Activated CD4-positive, alpha-beta memory T cell treated with anti-CD3 and anti-CD28 coated beads for 36 hours (primary cell): ENCODE results near the gene B3GALNT2. TPM values are rescaled to one million over a fixed set of nuclear protein-coding genes. Genes with fewer than 3 reads are reported as not detected.

Experiments
- CTCF ChIA-PET: fragments of 350-600 bp; sonication (Branson Sonifier 250); formaldehyde crosslinking; loops from one replicate; lab custom pipeline; 2021; ENCODE audit warnings: antibody characterized with exemption, inconsistent platforms; lab: Charles Lee
- POLR2A ChIA-PET: fragments of 350-600 bp; sonication (Branson Sonifier 250); formaldehyde crosslinking; loops from one replicate; lab custom pipeline; 2021; ENCODE audit warnings: antibody characterized with exemption; lab: Charles Lee
- DNase-seq: peaks from one replicate; pipeline ENCODE4 v3.0.0-alpha.2; 2020
- H3K27ac Mint-ChIP-seq: one replicate; pipeline ENCODE4 v1.8.0; 2021; ENCODE audit warnings: mixed read lengths
- H3K27me3 Mint-ChIP-seq: one replicate; pipeline ENCODE4 v1.8.0; 2021; ENCODE audit warnings: mixed read lengths
- H3K36me3 Mint-ChIP-seq: one replicate; pipeline ENCODE4 v1.8.0; 2021; ENCODE audit warnings: mixed read lengths
- H3K4me1 Mint-ChIP-seq: one replicate; pipeline ENCODE4 v1.8.0; 2021; ENCODE audit warnings: low read depth, mixed read lengths
- H3K4me3 Mint-ChIP-seq: one replicate; pipeline ENCODE4 v1.8.0; 2021; ENCODE audit warnings: mild to moderate bottlenecking, mixed read lengths
- H3K9me3 Mint-ChIP-seq: one replicate; pipeline ENCODE4 v1.8.0; 2021; ENCODE audit warnings: mixed read lengths
- intact Hi-C: fragments of 100-400 bp; cut with micrococcal nuclease; formaldehyde crosslinking; loops from one replicate; pipeline ENCODE4 v1.15.1; 2023
- total RNA-seq, 2 experiments: library from RNA; stranded (reverse); gene quantifications; one replicate each; pipeline ENCODE4 v1.2.3, GENCODE V29; 2021

Gene B3GALNT2
- total RNA-seq, 2 experiments from 2014 or later: 13.1 to 13.8 TPM

DNA sequence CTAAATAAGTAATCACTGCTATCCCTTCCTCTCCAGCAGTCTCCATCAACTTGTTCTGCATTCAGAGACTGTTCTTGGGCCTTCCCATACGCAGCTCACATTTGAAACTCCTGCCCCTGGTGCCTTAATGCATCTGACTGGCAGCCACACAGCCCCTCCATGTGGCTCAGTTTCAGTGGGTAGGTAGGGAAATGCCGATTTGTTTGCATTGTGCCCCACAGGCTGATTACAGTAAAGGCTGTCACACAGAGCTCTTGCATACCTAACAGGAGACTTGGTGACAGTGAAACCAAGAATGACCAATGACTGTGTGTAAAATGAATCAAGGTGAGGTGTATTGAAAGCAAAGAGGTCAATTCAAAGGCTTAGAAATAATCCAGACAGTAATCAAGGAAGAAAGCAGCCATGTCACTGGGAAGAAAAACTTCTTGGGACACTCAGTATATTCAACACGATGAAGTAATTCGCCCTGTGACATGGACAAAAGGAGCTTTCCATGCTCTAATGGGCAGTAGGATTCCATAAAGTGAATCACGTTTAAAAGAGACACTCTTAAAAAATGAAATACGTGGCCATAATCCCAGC lies 12.7 kb upstream of the B3GALNT2 start:
- H3K4me1 Mint-ChIP-seq: no peaks in the 10 kb centered on the region
- ChIA-PET CTCF (interaction anchor here (0.8 to 2.0 kb wide), 3 partner anchors 13 to 455 kb away, joined by 3 to 9 read pairs (median 3); partner anchors contain the start of gene B3GALNT2), POLR2A (no interaction called here)
- DNase-seq: no peak
- no peak overlapping the region for H3K4me3 Mint-ChIP-seq
- intact Hi-C loops: no loop called here
- no peak overlapping the region for H3K27ac Mint-ChIP-seq
- H3K36me3 Mint-ChIP-seq: no peaks in the 10 kb centered on the region
- peaks cover 3% of the 10 kb centered on the region for H3K27me3 Mint-ChIP-seq
- no peaks in the 10 kb centered on the region for H3K9me3 Mint-ChIP-seq

DNA sequence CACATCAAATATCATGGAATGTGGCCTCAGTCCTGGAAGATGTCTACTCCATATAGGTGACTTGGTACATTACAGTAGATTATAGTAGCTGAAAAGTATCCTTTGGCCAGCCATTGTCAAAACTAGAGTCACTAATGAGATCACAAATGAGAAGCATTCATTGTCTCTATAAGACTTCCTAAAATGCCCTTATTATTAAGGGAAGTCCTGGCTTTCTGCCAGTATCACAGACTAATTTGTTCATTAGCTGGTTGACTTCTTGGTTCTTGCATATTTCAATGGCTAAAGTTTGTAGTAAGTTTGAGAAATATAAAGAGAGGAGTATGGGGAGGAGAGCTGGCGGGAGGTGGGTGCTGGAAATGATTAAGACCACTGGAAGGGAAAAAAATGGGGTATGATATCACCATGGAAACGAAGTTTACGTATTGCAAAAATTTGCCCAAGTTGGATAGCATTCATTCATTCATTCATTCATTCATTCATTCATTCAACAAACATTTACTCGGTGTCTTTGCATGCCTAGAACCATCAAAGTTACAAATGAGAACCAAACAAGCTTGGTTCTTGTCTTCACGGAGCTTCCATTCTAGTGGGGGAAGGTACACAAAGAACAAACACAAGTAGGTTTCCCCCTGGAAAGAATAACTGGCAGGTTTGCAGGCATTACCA lies 11.7 kb upstream of the B3GALNT2 start:
- H3K4me3 Mint-ChIP-seq: no peak overlapping the region
- CTCF ChIA-PET: interaction anchor here (0.6 to 3.5 kb wide), 5 partner anchors 13 to 455 kb away, joined by 3 to 37 read pairs (median 9); no protein-coding TSS in a partner anchor
- H3K27ac Mint-ChIP-seq: no peak overlapping the region
- intact Hi-C loops: no loop called here
- H3K9me3 Mint-ChIP-seq: no peaks in the 10 kb centered on the region
- H3K27me3 Mint-ChIP-seq: peaks cover 5% of the 10 kb centered on the region
- POLR2A ChIA-PET: no interaction called here
- no peaks in the 10 kb centered on the region for H3K36me3 Mint-ChIP-seq
- no peaks in the 10 kb centered on the region for H3K4me1 Mint-ChIP-seq
- no peak for DNase-seq

DNA sequence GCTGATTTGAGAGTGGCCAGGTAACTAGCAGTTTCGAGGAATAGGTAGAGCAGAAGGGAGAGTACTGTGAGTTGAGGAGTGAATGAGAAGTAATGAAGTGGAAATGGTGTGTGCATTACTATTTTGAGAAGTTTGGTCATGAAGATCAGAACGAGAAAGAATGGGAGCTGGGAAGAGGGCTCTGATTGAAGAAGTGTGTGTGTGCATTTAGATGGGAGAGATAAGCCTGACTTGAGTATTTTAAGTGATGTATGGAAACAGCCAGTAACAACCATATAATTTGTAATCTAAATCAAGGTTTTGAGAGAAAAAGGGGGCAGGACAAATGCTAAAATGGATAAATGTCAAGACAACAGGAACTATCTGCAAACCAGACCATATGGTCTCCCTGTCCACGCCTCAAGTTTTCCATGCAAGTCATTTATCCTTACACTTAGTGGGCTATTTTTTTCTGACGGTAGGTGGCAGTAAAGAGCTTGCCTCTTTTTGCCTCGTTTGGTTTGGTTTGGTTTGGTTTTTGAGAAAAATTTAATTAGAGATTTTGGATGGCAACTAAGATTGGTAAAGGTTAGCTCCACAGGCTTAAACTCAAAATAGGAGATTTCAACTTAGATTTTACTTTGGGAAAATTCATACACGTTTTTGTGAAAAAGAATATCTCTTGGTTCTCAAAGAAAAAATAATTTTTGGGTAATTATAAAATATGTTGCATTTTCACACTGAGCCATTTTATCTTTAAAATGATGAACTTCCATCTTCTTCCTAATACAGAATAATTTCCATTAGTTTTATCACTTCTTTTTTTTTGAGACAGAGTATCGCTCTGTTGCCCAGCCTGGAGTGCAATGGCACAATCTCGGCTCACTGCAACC lies 9.5 kb upstream of the B3GALNT2 start:
- CTCF ChIA-PET: interaction anchor here (0.6 to 3.5 kb wide), 23 partner anchors 9 to 538 kb away, joined by 3 to 37 read pairs (median 3); partner anchors contain the start of gene B3GALNT2

DNA sequence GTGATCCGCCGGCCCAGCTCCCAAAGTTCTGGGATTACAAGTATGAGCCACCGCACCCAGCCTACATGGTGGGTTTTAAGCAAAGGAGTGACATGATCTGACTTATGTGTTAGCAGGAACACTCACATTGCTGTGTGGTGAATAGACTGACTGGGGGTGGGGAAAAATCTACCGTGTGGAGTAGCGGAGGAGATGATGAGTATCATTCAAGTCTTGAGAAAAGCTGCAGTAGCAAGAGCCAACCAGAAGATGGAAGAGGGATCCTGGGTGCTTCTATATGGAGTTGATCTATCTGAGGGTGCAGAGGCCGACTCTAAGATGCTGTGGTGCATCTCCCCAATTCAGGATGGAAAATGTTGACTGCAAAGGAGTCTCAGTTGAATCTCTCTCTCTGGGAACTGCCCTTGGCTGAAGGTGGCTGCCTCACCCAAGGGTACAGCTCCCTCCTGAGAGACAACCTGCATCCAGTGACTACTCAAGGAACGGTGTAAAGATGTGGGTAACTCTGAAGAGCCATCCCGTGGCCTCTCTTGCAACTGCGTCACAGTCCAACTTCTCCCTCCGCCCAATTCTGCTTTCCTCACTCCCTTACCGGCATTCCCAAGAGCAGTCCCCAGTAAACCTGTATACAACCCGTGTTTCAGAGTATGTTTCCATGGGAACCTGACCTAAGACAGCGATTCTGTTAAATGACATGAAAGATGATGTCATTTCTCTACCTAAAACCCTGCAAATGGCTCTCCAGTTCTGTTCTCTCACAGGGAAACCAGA lies 7.4 kb upstream of the B3GALNT2 start:
- intact Hi-C loops: no loop called here
- H3K4me3 Mint-ChIP-seq: no peak overlapping the region
- H3K27ac Mint-ChIP-seq: no peak overlapping the region
- ChIA-PET POLR2A (no interaction called here), CTCF (interaction anchor here (0.7 to 1.2 kb wide), 3 partner anchors 16 to 460 kb away, joined by 3 to 5 read pairs (median 3); no protein-coding TSS in a partner anchor)
- DNase-seq: no peak
- peaks cover 3% of the 10 kb centered on the region for H3K4me1 Mint-ChIP-seq
- no peaks in the 10 kb centered on the region for H3K9me3 Mint-ChIP-seq
- H3K27me3 Mint-ChIP-seq: peaks cover 5% of the 10 kb centered on the region
- H3K36me3 Mint-ChIP-seq: no peaks in the 10 kb centered on the region

More for the DNA sequence above, 9.5 kb upstream of the B3GALNT2 start:
- Mint-ChIP-seq H3K9me3 (no peaks in the 10 kb centered on the region), H3K4me1 (no peaks in the 10 kb centered on the region), H3K4me3 (no peak overlapping the region), H3K27me3 (peaks cover 5% of the 10 kb centered on the region), H3K36me3 (no peaks in the 10 kb centered on the region), H3K27ac (no peak overlapping the region)
- intact Hi-C loops: loop anchor here (1.0 kb wide), 3 partner anchors 218 to 458 kb away; no protein-coding TSS in a partner anchor
- DNase-seq: peak; percentile 24
- POLR2A ChIA-PET: interaction anchor here (0.7 kb wide), 1 partner anchor 40 kb away, joined by 5 read pairs; no protein-coding TSS in a partner anchor

DNA sequence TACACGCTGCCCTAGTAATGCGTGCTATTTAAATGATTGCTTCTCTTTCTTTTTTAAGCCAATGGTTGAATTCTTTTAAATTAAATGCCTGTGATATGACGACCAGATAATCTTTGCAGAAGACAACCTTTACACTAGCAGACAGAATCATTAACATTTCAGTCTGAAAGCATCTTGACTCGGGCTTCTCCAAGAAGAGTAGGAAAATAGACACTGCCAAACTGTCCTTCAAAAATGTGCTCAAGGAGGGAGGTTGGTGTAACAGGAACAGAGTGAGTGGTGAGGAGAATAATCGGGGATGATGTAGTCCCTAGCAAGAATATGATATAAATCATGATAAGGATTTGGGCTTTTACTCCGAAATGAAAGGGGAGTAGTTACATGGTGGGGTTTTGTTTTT lies 6.6 kb upstream of the B3GALNT2 start:
- intact Hi-C loops: no loop called here
- H3K27ac Mint-ChIP-seq: no peak overlapping the region
- peaks cover 9% of the 10 kb centered on the region for H3K4me1 Mint-ChIP-seq

DNA sequence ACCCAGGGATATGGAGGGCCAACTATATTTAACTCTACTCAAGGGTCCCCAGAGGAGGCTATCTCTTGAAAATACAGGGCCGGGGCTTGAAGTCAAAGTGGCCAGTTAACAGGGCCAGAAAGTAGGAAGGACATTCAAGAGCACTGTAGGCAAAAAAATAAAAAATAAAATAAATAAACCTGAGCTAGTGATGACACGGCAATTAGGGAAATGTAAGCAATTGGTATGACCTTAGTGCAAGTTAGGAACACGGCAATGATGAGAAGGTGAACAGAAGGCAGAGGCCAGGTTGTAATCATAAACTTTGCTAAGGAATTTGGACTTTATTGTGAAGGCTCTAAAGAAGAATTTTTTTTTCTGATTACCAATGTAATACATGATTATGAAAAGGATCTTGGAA lies 3.4 kb upstream of the B3GALNT2 start:
- intact Hi-C loops: loop anchor here (10.0 kb wide), 2 partner anchors 893 to 1013 kb away; partner anchors contain the start of gene IRF2BP2
- POLR2A ChIA-PET: no interaction called here
- H3K4me1 Mint-ChIP-seq: peaks cover 17% of the 10 kb centered on the region
- H3K27ac Mint-ChIP-seq: no peak overlapping the region
- no peaks in the 10 kb centered on the region for H3K9me3 Mint-ChIP-seq
- CTCF ChIA-PET: no interaction called here
- DNase-seq: no peak
- H3K4me3 Mint-ChIP-seq: no peak overlapping the region
- H3K36me3 Mint-ChIP-seq: no peaks in the 10 kb centered on the region
- peaks cover 4% of the 10 kb centered on the region for H3K27me3 Mint-ChIP-seq

More for the DNA sequence above, 6.6 kb upstream of the B3GALNT2 start:
- Mint-ChIP-seq H3K27me3 (peaks cover 5% of the 10 kb centered on the region), H3K9me3 (no peaks in the 10 kb centered on the region), H3K36me3 (no peaks in the 10 kb centered on the region), H3K4me3 (no peak overlapping the region)
- CTCF ChIA-PET: interaction anchor here (0.7 kb wide), 1 partner anchor 17 kb away, joined by 3 read pairs; no protein-coding TSS in a partner anchor
- POLR2A ChIA-PET: no interaction called here
- DNase-seq: no peak

DNA sequence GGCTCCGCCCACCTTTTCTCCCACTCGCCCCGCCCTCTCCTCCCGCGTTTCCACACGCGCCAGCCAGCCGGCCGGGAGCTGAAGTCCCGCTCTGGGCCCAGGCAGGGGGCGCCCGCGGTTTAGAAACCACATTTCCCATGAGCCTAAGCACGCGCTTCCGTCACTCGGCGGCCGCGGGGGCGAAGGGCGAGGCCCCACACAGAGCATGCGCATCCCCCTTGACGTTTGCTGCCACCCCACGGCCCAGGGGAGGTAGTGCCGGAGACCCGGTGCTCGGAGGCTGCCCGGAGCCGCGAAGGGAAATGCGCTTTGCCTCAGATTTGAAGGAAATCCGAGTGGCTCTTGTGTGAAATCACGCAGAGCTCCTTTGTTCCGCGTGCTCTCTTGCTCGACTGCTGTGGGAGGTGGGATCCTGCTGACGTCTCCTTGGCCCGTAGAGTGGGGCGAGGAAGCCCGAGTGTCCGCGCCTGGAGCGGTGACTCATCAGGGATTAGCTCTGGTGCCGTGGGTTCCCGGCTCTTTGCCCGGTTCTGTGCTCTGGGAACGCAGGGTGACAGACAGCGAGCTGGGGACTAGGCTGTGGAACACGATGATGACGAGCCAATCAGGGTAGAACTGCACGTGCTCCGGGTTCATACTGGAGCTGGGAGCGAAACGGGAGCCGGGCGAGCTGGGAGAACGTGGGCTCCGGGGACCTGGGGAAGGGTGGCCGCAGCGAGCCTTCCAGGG lies 406 bp upstream of the B3GALNT2 start:
- H3K27me3 Mint-ChIP-seq: no peaks in the 10 kb centered on the region
- H3K36me3 Mint-ChIP-seq: no peaks in the 10 kb centered on the region
- ChIA-PET CTCF (interaction anchor here (0.6 to 3.1 kb wide), 18 partner anchors 8 to 473 kb away, joined by 3 to 30 read pairs (median 3); partner anchors contain the start of genes ARID4B and GGPS1), POLR2A (interaction anchor here (0.6 to 3.8 kb wide), 15 partner anchors 11 to 1290 kb away, joined by 3 to 29 read pairs (median 3); partner anchors contain the start of genes COA6 and MTR)
- H3K4me3 Mint-ChIP-seq: peak overlapping the region; percentile 86
- DNase-seq: peak; percentile 99
- peaks cover 32% of the 10 kb centered on the region for H3K4me1 Mint-ChIP-seq
- intact Hi-C loops: loop anchor here (1.0 to 10.0 kb wide), 8 partner anchors 11 to 1010 kb away; partner anchors contain the start of genes ARID4B, GGPS1, IRF2BP2 and LYST
- H3K9me3 Mint-ChIP-seq: no peaks in the 10 kb centered on the region
- H3K27ac Mint-ChIP-seq: peak overlapping the region; percentile 95

DNA sequence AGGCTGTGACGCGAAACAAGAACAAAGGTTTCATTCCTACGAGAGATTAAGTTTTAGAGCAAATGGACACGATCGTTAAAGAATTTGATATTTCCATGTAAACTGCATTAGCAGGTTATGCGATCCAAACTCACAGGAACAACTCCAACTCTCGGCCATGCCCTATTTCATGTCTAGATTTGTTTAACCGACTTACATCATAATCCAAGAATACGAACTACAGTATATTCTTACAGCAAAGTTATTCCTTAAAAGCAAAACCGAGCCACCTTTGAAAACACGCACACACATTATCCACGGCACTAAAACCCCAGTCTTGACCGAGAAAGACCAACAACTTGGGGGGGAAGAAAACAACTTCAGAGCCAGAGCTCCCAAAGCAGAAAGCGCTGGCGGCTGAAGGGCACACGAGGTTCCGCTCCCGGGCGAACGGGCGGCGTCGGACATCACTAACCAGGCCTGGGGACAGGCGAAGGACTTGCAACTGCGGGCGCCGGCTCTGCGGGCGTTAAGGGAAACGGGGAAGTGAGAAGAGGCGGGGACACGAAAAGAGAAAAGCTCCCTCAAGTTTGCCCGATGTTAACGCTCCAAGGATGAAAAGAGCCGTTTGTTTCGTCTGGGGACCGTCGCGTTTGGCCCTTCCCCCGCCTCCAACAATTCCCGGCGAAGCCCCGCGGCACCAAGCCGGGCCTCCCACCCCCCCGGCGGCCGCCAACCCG lies 690 bp downstream of the B3GALNT2 start:
- Mint-ChIP-seq H3K27ac (peak overlapping the region; percentile 55), H3K4me1 (peaks cover 32% of the 10 kb centered on the region), H3K9me3 (no peaks in the 10 kb centered on the region), H3K4me3 (peak overlapping the region; percentile 89), H3K36me3 (no peaks in the 10 kb centered on the region), H3K27me3 (no peaks in the 10 kb centered on the region)
- DNase-seq: peak; percentile 48
- intact Hi-C loops: loop anchor here (1.0 to 10.0 kb wide), 9 partner anchors 10 to 1009 kb away; partner anchors contain the start of genes ARID4B, ERO1B, GGPS1 and IRF2BP2
- CTCF ChIA-PET: interaction anchor here (0.6 to 3.1 kb wide), 9 partner anchors 10 to 468 kb away, joined by 3 to 30 read pairs (median 5); no protein-coding TSS in a partner anchor
- POLR2A ChIA-PET: interaction anchor here (0.6 to 3.8 kb wide), 9 partner anchors 10 to 1130 kb away, joined by 3 to 29 read pairs (median 4); partner anchors contain the start of genes COA6 and RBM34

DNA sequence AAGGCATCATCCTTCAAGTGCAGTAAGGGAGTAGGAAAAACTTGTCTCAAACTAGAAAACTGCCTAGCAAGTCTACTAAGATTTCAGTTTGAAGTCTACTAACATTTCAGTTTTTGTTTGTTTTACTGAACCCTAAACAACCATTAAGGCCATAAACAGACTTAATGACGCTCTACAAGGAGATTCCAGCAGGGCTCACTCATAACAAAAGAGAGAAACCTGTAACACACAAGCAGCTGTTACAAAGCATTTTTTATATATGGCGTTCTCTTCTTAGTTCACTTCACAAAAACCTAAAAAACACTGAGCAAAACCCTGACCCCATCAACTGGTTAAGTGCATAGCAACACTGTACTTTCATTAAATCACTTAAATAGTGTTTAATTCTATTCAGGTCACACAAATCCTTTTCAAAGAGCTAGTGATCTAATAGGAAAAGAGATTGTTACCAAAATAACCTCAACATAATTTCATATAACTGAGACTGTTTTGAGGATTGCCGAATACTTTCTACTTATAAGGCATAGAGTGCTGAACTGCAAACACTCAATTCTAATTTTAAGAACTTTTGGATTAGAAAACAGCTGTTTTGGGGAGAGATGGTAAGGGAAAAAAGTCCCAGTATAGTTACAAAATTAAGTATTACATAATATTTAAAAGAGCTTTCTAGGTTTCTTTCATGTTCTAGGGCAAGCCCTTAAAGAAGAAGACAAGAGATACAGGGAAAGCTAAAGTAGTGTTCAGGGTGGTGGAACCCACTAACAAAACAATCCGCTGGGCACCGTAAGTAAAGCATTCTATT lies 1.4 kb downstream of the B3GALNT2 start:
- Mint-ChIP-seq H3K4me3 (peak overlapping the region; percentile 89), H3K27me3 (no peaks in the 10 kb centered on the region), H3K9me3 (no peaks in the 10 kb centered on the region), H3K27ac (peak overlapping the region; percentile 55), H3K36me3 (no peaks in the 10 kb centered on the region), H3K4me1 (peaks cover 32% of the 10 kb centered on the region)
- POLR2A ChIA-PET: interaction anchor here (3.8 kb wide), 1 partner anchor 9 kb away, joined by 29 read pairs; no protein-coding TSS in a partner anchor
- no peak for DNase-seq
- CTCF ChIA-PET: interaction anchor here (3.1 kb wide), 1 partner anchor 9 kb away, joined by 30 read pairs; no protein-coding TSS in a partner anchor
- intact Hi-C loops: loop anchor here (2.0 to 10.0 kb wide), 5 partner anchors 376 to 1008 kb away; partner anchors contain the start of genes ERO1B, IRF2BP2 and TOMM20
